ENCODE results near the gene HSPA14. TPM values are rescaled to one million over a fixed set of nuclear protein-coding genes. Genes with fewer than 3 reads are reported as not detected.

Gene HSPA14
- total RNA-seq, 1 experiment from 2014 or later = 17.5 TPM

- no peaks in the 10 kb centered on the region for H3F3A ChIP-seq (ENCODE audit: low read length, unreplicated experiment)
- H4K20me1 ChIP-seq (ENCODE audit: low read length) = no peaks in the 10 kb centered on the region
- H3K4me3 ChIP-seq (ENCODE audit: low read length) = no peak overlapping the region
- no peaks in the 10 kb centered on the region for H3K36me3 ChIP-seq (ENCODE audit: low read depth, low read length)
- BruUV-seq (replicated peaks) = no TSS peak
- no peaks in the 10 kb centered on the region for H3K9me3 ChIP-seq (ENCODE audit: low read length)
- peaks cover 19% of the 10 kb centered on the region for H3K4me1 ChIP-seq (ENCODE audit: insufficient read depth, low read length)
- H3K79me2 ChIP-seq (ENCODE audit: low read length) = no peaks in the 10 kb centered on the region
- ATAC-seq (no peak), DNase-seq (no peak)
- H3K27me3 ChIP-seq (ENCODE audit: low read length) = no peaks in the 10 kb centered on the region
- no peak overlapping the region for H3K4me2 ChIP-seq (ENCODE audit: low read length)
- TF ChIP-seq, protein P1, sequence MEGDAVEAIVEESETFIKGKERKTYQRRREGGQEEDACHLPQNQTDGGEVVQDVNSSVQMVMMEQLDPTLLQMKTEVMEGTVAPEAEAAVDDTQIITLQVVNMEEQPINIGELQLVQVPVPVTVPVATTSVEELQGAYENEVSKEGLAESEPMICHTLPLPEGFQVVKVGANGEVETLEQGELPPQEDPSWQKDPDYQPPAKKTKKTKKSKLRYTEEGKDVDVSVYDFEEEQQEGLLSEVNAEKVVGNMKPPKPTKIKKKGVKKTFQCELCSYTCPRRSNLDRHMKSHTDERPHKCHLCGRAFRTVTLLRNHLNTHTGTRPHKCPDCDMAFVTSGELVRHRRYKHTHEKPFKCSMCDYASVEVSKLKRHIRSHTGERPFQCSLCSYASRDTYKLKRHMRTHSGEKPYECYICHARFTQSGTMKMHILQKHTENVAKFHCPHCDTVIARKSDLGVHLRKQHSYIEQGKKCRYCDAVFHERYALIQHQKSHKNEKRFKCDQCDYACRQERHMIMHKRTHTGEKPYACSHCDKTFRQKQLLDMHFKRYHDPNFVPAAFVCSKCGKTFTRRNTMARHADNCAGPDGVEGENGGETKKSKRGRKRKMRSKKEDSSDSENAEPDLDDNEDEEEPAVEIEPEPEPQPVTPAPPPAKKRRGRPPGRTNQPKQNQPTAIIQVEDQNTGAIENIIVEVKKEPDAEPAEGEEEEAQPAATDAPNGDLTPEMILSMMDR (conservative IDR thresholded peaks at IDR 0.05; ENCODE audit: low read depth, low read length) = no peak
- TF ChIP-seq EZH2 (IDR thresholded peaks at IDR 0.05; ENCODE audit: low read length, unreplicated experiment) (no peak), EZH2phosphoT487 (IDR thresholded peaks at IDR 0.05; ENCODE audit: borderline replicate concordance, low read length) (no peak)
- H2AFZ ChIP-seq (ENCODE audit: low read length) = no peak overlapping the region
- no peaks in the 10 kb centered on the region for H3K9me2 ChIP-seq (replicated peaks; ENCODE audit: low read length)
- POLR2A ChIA-PET (ENCODE audit: unreplicated experiment) = no interaction called here
- CTCF ChIA-PET = interaction anchor here (0.7 to 0.8 kb wide), 2 partner anchors 264 to 290 kb away, joined by 3 read pairs; no protein-coding TSS in a partner anchor
- no peak overlapping the region for H3K9ac ChIP-seq (ENCODE audit: low read length)
- no peak overlapping the region for H3K27ac ChIP-seq (ENCODE audit: low read length)
- intact Hi-C loops (cut with micrococcal nuclease) = loop anchor here (1.0 to 5.0 kb wide), 6 partner anchors 152 to 697 kb away; no protein-coding TSS in a partner anchor
Observed at GRCh38 chr10:14823966-14824365, 14.1 kb upstream of the HSPA14 start.

DNA sequence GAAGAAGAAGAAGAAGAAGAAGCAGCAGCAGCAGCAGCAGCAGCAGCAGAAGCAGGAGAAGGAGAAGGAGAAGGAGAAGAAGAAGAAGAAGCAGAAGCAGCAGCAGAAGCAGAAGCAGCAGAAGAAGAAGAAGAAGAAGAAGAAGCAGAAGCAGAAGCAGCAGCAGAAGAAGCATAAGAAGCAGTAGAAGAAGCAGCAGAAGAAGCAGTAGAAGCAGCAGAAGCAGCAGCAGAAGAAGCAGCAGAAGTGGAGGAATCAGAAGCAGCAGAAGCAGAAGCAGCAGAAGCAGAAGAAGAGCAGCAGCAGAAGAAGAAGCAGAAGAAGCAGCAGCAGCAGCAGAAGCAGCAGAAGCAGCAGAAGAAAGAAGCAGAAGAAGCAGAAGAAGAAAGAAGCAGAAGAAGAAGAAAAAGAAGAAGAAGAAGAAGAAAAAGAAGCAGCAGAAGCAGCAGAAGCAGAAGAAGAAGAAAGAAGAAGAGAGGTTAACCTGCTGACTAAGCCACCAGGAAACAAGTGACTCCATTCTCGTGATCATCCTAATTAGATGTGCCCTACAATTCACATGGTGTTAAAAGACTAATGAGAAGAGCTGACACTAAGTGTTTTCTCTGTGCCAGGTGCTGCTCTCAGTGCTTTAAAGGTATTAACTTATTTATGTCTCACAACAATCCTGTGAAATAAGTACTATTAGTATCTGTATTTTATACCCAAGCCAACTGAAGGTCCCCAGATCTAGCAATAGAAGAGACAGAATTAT, 11.9 kb upstream of the HSPA14 start:
- Histone ChIP-seq H3K4me3 (ENCODE audit: low read length) (no peak overlapping the region), H3K27ac (ENCODE audit: low read length) (no peak overlapping the region), H3K36me3 (ENCODE audit: low read depth, low read length) (no peaks in the 10 kb centered on the region), H3K27me3 (ENCODE audit: low read length) (no peaks in the 10 kb centered on the region), H3F3A (ENCODE audit: low read length, unreplicated experiment) (no peaks in the 10 kb centered on the region), H3K9me2 (replicated peaks; ENCODE audit: low read length) (no peaks in the 10 kb centered on the region), H3K9me3 (ENCODE audit: low read length) (no peaks in the 10 kb centered on the region), H2AFZ (ENCODE audit: low read length) (no peak overlapping the region), H3K9ac (ENCODE audit: low read length) (no peak overlapping the region), H3K79me2 (ENCODE audit: low read length) (no peaks in the 10 kb centered on the region), H3K4me2 (ENCODE audit: low read length) (no peak overlapping the region), H4K20me1 (ENCODE audit: low read length) (no peaks in the 10 kb centered on the region), H3K4me1 (ENCODE audit: insufficient read depth, low read length) (no peaks in the 10 kb centered on the region)
- TF ChIP-seq EZH2phosphoT487 (IDR thresholded peaks at IDR 0.05; ENCODE audit: borderline replicate concordance, low read length) (no peak), EZH2 (IDR thresholded peaks at IDR 0.05; ENCODE audit: low read length, unreplicated experiment) (no peak)
- TF ChIP-seq, protein P1 (conservative IDR thresholded peaks at IDR 0.05; ENCODE audit: low read depth, low read length) = no peak
- no TSS peak for BruUV-seq (replicated peaks)
- CTCF ChIA-PET = no interaction called here
- ATAC-seq = no peak
- no peak for DNase-seq
- intact Hi-C loops (cut with micrococcal nuclease) = no loop called here
- POLR2A ChIA-PET (ENCODE audit: unreplicated experiment) = no interaction called here

DNA sequence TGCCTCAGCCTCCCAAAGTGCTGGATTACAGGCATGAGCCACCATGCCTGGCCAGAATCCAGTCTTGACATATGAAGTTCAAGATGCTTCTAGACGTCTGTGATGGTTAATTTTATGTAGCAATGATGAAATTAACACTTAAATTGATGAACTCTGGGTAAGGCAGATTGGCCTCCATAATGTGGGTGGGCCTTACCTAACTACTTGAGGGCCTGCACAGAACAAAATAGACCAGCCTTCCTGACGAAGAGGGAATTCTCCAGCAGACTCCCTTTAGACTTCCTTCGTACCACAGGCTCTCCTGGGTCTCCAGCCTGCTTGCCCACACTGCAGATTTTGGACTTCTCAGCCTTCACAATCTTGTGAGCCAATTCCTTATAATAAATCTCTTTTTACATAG, 5.0 kb upstream of the HSPA14 start:
- H3K4me1 ChIP-seq (ENCODE audit: insufficient read depth, low read length) = peaks cover 6% of the 10 kb centered on the region; the same call in 1 of the 2 replicates
- CTCF ChIA-PET = no interaction called here

More for the DNA sequence above, 5.0 kb upstream of the HSPA14 start:
- no peak for ATAC-seq
- no peak overlapping the region for H3K9ac ChIP-seq (ENCODE audit: low read length)
- no peak overlapping the region for H3K4me3 ChIP-seq (ENCODE audit: low read length)
- H3K4me2 ChIP-seq (ENCODE audit: low read length) = no peak overlapping the region
- no peaks in the 10 kb centered on the region for H3K27me3 ChIP-seq (ENCODE audit: low read length)
- DNase-seq = no peak
- H4K20me1 ChIP-seq (ENCODE audit: low read length) = no peaks in the 10 kb centered on the region
- no peak overlapping the region for H3K27ac ChIP-seq (ENCODE audit: low read length)
- intact Hi-C loops (cut with micrococcal nuclease) = no loop called here
- POLR2A ChIA-PET (ENCODE audit: unreplicated experiment) = no interaction called here
- no peaks in the 10 kb centered on the region for H3K36me3 ChIP-seq (ENCODE audit: low read depth, low read length)
- TF ChIP-seq EZH2phosphoT487 (IDR thresholded peaks at IDR 0.05; ENCODE audit: borderline replicate concordance, low read length) (no peak), EZH2 (IDR thresholded peaks at IDR 0.05; ENCODE audit: low read length, unreplicated experiment) (no peak)
- TF ChIP-seq, protein P1 (conservative IDR thresholded peaks at IDR 0.05; ENCODE audit: low read depth, low read length) = no peak
- no peaks in the 10 kb centered on the region for H3K9me2 ChIP-seq (replicated peaks; ENCODE audit: low read length)
- no TSS peak for BruUV-seq (replicated peaks)
- no peaks in the 10 kb centered on the region for H3F3A ChIP-seq (ENCODE audit: low read length, unreplicated experiment)
- no peaks in the 10 kb centered on the region for H3K9me3 ChIP-seq (ENCODE audit: low read length)
- no peak overlapping the region for H2AFZ ChIP-seq (ENCODE audit: low read length)
- 0 out of 2 replicates have a peak, but pooled peaks cover under 1% of the 10 kb centered on the region for H3K79me2 ChIP-seq (ENCODE audit: low read length)
